HCT116 (cell line): ENCODE results near the gene FBXL7. TPM values are rescaled to one million over a fixed set of nuclear protein-coding genes. Genes with fewer than 3 reads are reported as not detected.

Experiments
- ATAC-seq: fragments of 200-7000 bp; cut with Tn5 transposase; 2 replicates; pipeline ENCODE4 v1.9.1; 2020; ENCODE audit warnings: mild to moderate bottlenecking, moderate library complexity
- BruUV-seq: library from RNA; stranded (reverse); fragments of 400-500 nt; replicated peaks from 2 replicates; lab custom pipeline; 2021; lab: Mats Ljungman, UMichigan
- CTCF ChIA-PET: fragments of 300-600 bp; sonication (Branson Sonifier 250); formaldehyde crosslinking; loops from one replicate; lab custom pipeline; 2021; ENCODE audit warnings: antibody characterized with exemption; lab: Charles Lee
- POLR2A ChIA-PET: fragments of 300-600, 350-600 bp; sonication (Branson Sonifier 250); formaldehyde crosslinking; loops from one replicate; lab custom pipeline; 2021; ENCODE audit warnings: antibody characterized with exemption; lab: Charles Lee
- RAD21 ChIA-PET, 2 experiments: fragments of 300-600 bp; sonication (Branson Sonifier 250); formaldehyde crosslinking; loops; one replicate each; lab custom pipeline; 2023; ENCODE audit warnings: low total read pairs in 2 of 2; ENCODE audit not compliant: uncharacterized antibody in 2 of 2, unreplicated experiment in 2 of 2, low non-redundant PET in 1 of 2; lab: Charles Lee
- DNase-seq: peaks from one replicate; pipeline ENCODE4 v3.0.0-alpha.2; 2010; ENCODE audit warnings: low read depth, low spot score
- H2AFZ ChIP-seq: fragments of 200-600 bp; shearing (Covaris generic), sonication (generic); 2 replicates; pipeline ENCODE4 v1.6.1; 2017; ENCODE audit warnings: low read depth, mixed run types, mixed read lengths, antibody characterized with exemption, low read length; ENCODE audit not compliant: poor library complexity, severe bottlenecking
- H3K27ac ChIP-seq: 2 replicates; pipeline ENCODE4 v1.5.1; 2012; ENCODE audit warnings: low read depth, low read length
- H3K27me3 ChIP-seq: fragments of 200-600 bp; sonication (generic); 2 replicates; pipeline ENCODE4 v1.6.1; 2016; ENCODE audit warnings: mixed run types, low read length, mixed read lengths; ENCODE audit not compliant: insufficient read depth
- H3K36me3 ChIP-seq, 2 experiments: fragments of 200-500 bp in 1 of 2; fragments of 200-600 bp in 1 of 2; sonication (Bioruptor generic) in 1 of 2; sonication (generic) in 1 of 2; 2 replicates each; pipeline versions ENCODE4 v1.5.1 to v1.6.1; 2014 to 2016; ENCODE audit warnings: low read length in 2 of 2, inconsistent platforms in 1 of 2, mixed read lengths in 1 of 2, mixed run types in 1 of 2; ENCODE audit not compliant: insufficient read depth in 2 of 2, control insufficient read depth in 1 of 2
- H3K4me1 ChIP-seq, 2 experiments: fragments of 200-600 bp in 1 of 2; sonication (generic) in 1 of 2; 2 replicates each; pipeline versions ENCODE4 v1.5.1 to v1.6.1; 2012 to 2017; ENCODE audit warnings: low read length in 2 of 2, inconsistent platforms in 1 of 2, mild to moderate bottlenecking in 1 of 2, mixed read lengths in 1 of 2, mixed run types in 1 of 2, moderate library complexity in 1 of 2; ENCODE audit not compliant: insufficient read depth in 2 of 2, control insufficient read depth in 1 of 2
- H3K4me2 ChIP-seq: fragments of 200-600 bp; sonication (generic); 2 replicates; pipeline ENCODE4 v1.6.1; 2017; ENCODE audit warnings: mixed run types, low read length, mixed read lengths
- H3K4me3 ChIP-seq, 2 experiments: fragments of 200-600 bp in 1 of 2; sonication (generic) in 1 of 2; replicated peaks in 1 of 2; 2 replicates each; pipeline ENCODE4 v1.5.1; 2011 to 2016; ENCODE audit warnings: low read length in 2 of 2, control low read depth in 1 of 2, low read depth in 1 of 2, mild to moderate bottlenecking in 1 of 2, mixed read lengths in 1 of 2, mixed run types in 1 of 2
- H3K79me2 ChIP-seq: fragments of 200-600 bp; sonication (generic); 2 replicates; pipeline ENCODE4 v1.6.1; 2017; ENCODE audit warnings: mild to moderate bottlenecking, mixed run types, low read length, moderate library complexity, mixed read lengths; ENCODE audit not compliant: insufficient read depth
- H3K9ac ChIP-seq: fragments of 200-600 bp; sonication (generic); 2 replicates; pipeline ENCODE4 v1.6.1; 2016; ENCODE audit warnings: low read length, mixed read lengths
- H3K9me2 ChIP-seq: fragments of 200-600 bp; sonication (generic), shearing (Covaris generic); 2 replicates; pipeline ENCODE4 v1.6.1; 2017; ENCODE audit warnings: mixed run types, mild to moderate bottlenecking, moderate library complexity; ENCODE audit not compliant: insufficient read depth
- H3K9me3 ChIP-seq, 2 experiments: fragments of 200-500 bp in 1 of 2; fragments of 200-600 bp in 1 of 2; sonication (Bioruptor generic) in 1 of 2; sonication (generic) in 1 of 2; 2 replicates each; pipeline ENCODE4 v1.6.1; 2014 to 2017; ENCODE audit warnings: low read length in 2 of 2, mixed read lengths in 2 of 2, inconsistent platforms in 1 of 2, low read depth in 1 of 2, mild to moderate bottlenecking in 1 of 2, mixed run types in 1 of 2, moderate library complexity in 1 of 2; ENCODE audit not compliant: control insufficient read depth in 1 of 2, insufficient read depth in 1 of 2
- H4K20me1 ChIP-seq: fragments of 200-600 bp; sonication (generic), shearing (Covaris generic); 2 replicates; pipeline ENCODE4 v1.6.1; 2017; ENCODE audit warnings: mixed run types, mild to moderate bottlenecking, moderate library complexity; ENCODE audit not compliant: insufficient read depth
- CBX3 ChIP-seq: IDR thresholded peaks from 2 replicates; pipeline ENCODE4 v1.6.1; 2012; ENCODE audit warnings: low read depth
- ELF1 ChIP-seq: IDR thresholded peaks from 2 replicates; pipeline ENCODE4 v1.6.1; 2012; ENCODE audit warnings: low read depth, borderline replicate concordance
- EZH2 ChIP-seq: fragments of 200-600 bp; sonication (generic); IDR thresholded peaks from 2 replicates; pipeline ENCODE4 v1.6.1; 2017; ENCODE audit warnings: antibody characterized with exemption, mixed run types
- SIN3A ChIP-seq: IDR thresholded peaks from 2 replicates; pipeline ENCODE4 v1.6.1; 2012; ENCODE audit warnings: low read depth
- SP1 ChIP-seq: IDR thresholded peaks from 2 replicates; pipeline ENCODE4 v1.6.1; 2012; ENCODE audit warnings: low read depth
- YY1 ChIP-seq: IDR thresholded peaks from 2 replicates; pipeline ENCODE4 v1.6.1; 2011; ENCODE audit warnings: low read length, low read depth, moderate library complexity, mild to moderate bottlenecking; ENCODE audit not compliant: insufficient replicate concordance; ENCODE audit errors: extremely low read depth
- intact Hi-C: fragments of 100-400 bp; cut with micrococcal nuclease; formaldehyde crosslinking; loops from 2 replicates; pipeline ENCODE4 v1.10.0; 2022
- total RNA-seq: library from RNA; stranded (reverse); gene quantifications from one replicate; pipeline ENCODE4 v1.2.1, GENCODE V29; 2021; ENCODE audit not compliant: unreplicated experiment
- TF ChIP-seq, protein P1 (sequence below), 3 experiments: fragments of 200-600 bp in 1 of 3; sonication (generic) in 1 of 3; IDR thresholded peaks in 2 of 3; conservative IDR thresholded peaks in 1 of 3; 2 replicates each; pipeline ENCODE4 v1.5.1; 2012 to 2017; ENCODE audit warnings: low read depth in 2 of 3, low read length in 2 of 3, antibody characterized with exemption in 1 of 3, borderline replicate concordance in 1 of 3, control low read depth in 1 of 3, mild to moderate bottlenecking in 1 of 3, mixed read lengths in 1 of 3, mixed run types in 1 of 3, moderate library complexity in 1 of 3; ENCODE audit not compliant: insufficient read depth in 1 of 3

The FBXL7 gene
- total RNA-seq, 1 experiment from 2014 or later, result 0.05 TPM

DNA sequence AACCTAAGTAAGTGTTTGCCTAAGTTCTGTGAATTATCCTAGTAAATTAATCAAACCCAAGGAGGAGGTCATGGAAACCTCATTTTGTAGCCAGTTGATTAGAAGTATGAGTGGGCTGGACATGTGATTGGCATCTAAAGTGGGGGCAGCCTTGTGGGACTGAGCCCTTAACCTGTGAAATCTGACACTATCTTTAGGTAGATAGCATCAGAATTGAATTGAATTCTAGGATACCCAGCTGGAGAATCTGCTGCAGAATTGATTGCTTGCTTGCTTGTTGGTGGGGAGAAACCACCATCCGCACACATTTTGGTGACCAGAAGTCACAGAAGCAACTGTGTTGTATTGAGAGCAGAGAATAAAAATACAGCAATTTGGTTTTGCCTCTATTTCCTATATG lies 97.0 kb downstream of the FBXL7 start (continued):
- TF ChIP-seq, protein P1, sequence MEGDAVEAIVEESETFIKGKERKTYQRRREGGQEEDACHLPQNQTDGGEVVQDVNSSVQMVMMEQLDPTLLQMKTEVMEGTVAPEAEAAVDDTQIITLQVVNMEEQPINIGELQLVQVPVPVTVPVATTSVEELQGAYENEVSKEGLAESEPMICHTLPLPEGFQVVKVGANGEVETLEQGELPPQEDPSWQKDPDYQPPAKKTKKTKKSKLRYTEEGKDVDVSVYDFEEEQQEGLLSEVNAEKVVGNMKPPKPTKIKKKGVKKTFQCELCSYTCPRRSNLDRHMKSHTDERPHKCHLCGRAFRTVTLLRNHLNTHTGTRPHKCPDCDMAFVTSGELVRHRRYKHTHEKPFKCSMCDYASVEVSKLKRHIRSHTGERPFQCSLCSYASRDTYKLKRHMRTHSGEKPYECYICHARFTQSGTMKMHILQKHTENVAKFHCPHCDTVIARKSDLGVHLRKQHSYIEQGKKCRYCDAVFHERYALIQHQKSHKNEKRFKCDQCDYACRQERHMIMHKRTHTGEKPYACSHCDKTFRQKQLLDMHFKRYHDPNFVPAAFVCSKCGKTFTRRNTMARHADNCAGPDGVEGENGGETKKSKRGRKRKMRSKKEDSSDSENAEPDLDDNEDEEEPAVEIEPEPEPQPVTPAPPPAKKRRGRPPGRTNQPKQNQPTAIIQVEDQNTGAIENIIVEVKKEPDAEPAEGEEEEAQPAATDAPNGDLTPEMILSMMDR (IDR thresholded peaks at IDR 0.05 in 2 of 3, conservative IDR thresholded peaks at IDR 0.05 in 1 of 3; ENCODE audit: borderline replicate concordance in 1 of 3, insufficient read depth in 1 of 3, low read depth in 2 of 3, low read length in 2 of 3), result no peak
- TF ChIP-seq ELF1 (no peak), YY1 (no peak), EZH2 (no peak)

DNA sequence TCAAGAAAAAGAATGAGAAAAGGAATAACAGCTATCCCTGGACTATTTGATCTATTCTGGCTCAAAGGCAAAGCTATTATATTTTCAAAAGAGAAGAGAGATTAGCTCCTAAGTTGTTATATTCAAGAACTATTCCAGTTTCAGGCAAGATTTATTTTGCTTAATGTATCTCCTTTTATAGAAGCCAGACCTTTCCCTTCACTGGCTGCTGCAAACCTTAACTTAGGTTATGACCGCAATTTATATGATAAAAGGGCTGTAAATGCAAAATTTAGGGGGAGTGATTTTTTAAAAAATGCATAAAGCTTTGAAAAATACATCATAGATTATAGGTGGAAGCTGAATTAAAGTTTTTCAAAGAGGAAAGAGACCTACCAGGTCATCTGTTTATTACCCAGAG lies 97.8 kb downstream of the FBXL7 start:
- no peak for ATAC-seq
- no peaks in the 10 kb centered on the region for H3K79me2 ChIP-seq
- TF ChIP-seq CBX3 (no peak), SP1 (no peak), SIN3A (no peak)
- no peaks in the 10 kb centered on the region for H3K27me3 ChIP-seq
- ChIA-PET RAD21 (no interaction called here), CTCF (no interaction called here), POLR2A (no interaction called here)
- no peak overlapping the region for H3K9ac ChIP-seq
- H3K4me3 ChIP-seq, result no peak overlapping the region
- no peak overlapping the region for H2AFZ ChIP-seq
- H3K9me3 ChIP-seq, result peaks cover 8 to 19% of the 10 kb centered on the region in 2 experiments; a peak in 2 of 4 replicates
- H3K4me1 ChIP-seq, result no peaks in the 10 kb centered on the region
- DNase-seq, result no peak
- no peaks in the 10 kb centered on the region for H3K9me2 ChIP-seq
- H4K20me1 ChIP-seq, result no peaks in the 10 kb centered on the region
- intact Hi-C loops, result no loop called here
- H3K27ac ChIP-seq, result no peak overlapping the region
- H3K36me3 ChIP-seq, result no peaks in the 10 kb centered on the region
- no TSS peak for BruUV-seq
- no peak overlapping the region for H3K4me2 ChIP-seq
